ENCODE results near the gene STK38L. TPM values are rescaled to one million over a fixed set of nuclear protein-coding genes. Genes with fewer than 3 reads are reported as not detected.

The STK38L gene
- total and polyA plus RNA-seq, 9 of the 15 experiments (the other 6 are each of a cell fraction or from before 2014, with no cell fraction given), result 2.6 to 10.7 (median 6.9) TPM

DNA sequence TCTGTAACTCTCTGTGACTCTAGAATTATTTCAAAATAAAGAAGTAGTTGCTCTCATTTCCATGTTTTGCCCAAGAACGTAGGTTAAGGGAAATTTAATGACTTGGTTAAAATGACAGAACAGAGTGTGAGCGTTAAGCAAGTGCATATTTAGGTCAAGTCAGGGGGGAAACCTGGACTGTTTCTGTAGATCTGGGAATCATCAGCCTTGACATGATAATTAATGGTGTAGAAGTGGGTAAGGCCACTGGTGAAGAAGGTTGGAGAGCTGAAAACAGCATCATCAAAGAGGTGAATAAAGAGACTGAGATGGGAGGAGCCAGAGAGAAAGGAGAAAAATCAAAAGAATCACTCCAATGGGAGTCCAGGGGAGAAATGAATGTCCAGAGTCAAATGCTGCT, 49.4 kb upstream of the STK38L start (continued):
- TF ChIP-seq, protein P1, sequence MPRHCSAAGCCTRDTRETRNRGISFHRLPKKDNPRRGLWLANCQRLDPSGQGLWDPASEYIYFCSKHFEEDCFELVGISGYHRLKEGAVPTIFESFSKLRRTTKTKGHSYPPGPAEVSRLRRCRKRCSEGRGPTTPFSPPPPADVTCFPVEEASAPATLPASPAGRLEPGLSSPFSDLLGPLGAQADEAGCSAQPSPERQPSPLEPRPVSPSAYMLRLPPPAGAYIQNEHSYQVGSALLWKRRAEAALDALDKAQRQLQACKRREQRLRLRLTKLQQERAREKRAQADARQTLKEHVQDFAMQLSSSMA (CRISPR knock-in tag; IDR thresholded peaks at IDR 0.05), result no peak
- TF ChIP-seq NFATC3 (IDR thresholded peaks at IDR 0.05) (no peak), NRF1 (conservative IDR thresholded peaks at IDR 0.05 in 1 of 2, IDR thresholded peaks at IDR 0.05 in 1 of 2) (no peak), TBP (optimal IDR thresholded peaks at IDR 0.05; ENCODE audit: low read depth, low read length) (no peak), LARP7 (IDR thresholded peaks at IDR 0.05) (no peak), POLR3G (IDR thresholded peaks at IDR 0.05; ENCODE audit: extremely low read depth, insufficient read length, insufficient replicate concordance) (no peak), ASH1L (IDR thresholded peaks at IDR 0.05; ENCODE audit: borderline replicate concordance, low read depth, partially characterized antibody) (no peak)
- TF ChIP-seq, protein P2, sequence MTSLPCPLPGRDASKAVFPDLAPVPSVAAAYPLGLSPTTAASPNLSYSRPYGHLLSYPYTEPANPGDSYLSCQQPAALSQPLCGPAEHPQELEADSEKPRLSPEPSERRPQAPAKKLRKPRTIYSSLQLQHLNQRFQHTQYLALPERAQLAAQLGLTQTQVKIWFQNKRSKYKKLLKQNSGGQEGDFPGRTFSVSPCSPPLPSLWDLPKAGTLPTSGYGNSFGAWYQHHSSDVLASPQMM (CRISPR knock-in tag; IDR thresholded peaks at IDR 0.05), result no peak

DNA sequence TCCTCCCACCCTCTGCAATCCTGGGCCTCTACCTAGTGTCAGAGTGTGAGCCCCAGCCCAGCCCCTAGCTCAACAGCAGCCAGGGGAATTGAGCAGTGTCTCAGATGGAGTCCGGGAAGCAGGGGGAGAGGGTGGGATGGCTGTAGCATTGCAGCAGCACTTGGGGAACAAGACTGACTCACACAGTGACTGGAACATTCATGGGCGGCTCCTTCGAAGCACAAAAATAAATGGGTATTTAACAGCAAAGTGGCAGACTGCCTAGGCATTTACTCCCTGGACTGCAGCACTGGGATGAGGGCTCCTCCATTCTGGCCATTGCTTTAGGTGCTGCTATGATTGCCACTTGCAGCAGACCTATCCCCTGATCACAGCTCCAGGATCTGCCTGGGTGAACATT, 46.0 kb upstream of the STK38L start:
- no peaks in the 10 kb centered on the region for H3K36me3 ChIP-seq (ENCODE audit: control insufficient read depth, insufficient read depth, low read length)
- no TSS peak for BruUV-seq (replicated peaks)
- peaks cover 0 to 5% of the 10 kb centered on the region in 2 experiments; a peak in 2 of 5 replicates for H3K27me3 ChIP-seq (ENCODE audit: control insufficient read depth in 2 of 2, insufficient read depth in 2 of 2, low read length in 2 of 2)
- ATAC-seq, result no peak
- TF ChIP-seq SMAD3 (CRISPR knock-in tag; conservative IDR thresholded peaks at IDR 0.05) (no peak), ZNF79 (CRISPR knock-in tag; IDR thresholded peaks at IDR 0.05; ENCODE audit: low read depth) (no peak), TBL1XR1 (IDR thresholded peaks at IDR 0.05; ENCODE audit: low read length in 2 of 2) (no peak), PYGO2 (tag; IDR thresholded peaks at IDR 0.05) (no peak), TARDBP (IDR thresholded peaks at IDR 0.05) (no peak), ETV5 (CRISPR knock-in tag; IDR thresholded peaks at IDR 0.05; ENCODE audit: low read depth) (no peak)
- 0% methylated on average over 3 of the region's 3 CpGs for WGBS (ENCODE audit: insufficient coverage, low coverage, missing lambda C conversion rate)
- no peak overlapping the region for H3K27ac ChIP-seq (ENCODE audit: extremely low read depth, low read depth, low read length)
- no peak for DNase-seq (ENCODE audit: extremely low read depth in 1 of 4, low spot score in 3 of 4)
- in situ Hi-C loops (cut with MboI) (no loop called here), intact Hi-C loops (cut with micrococcal nuclease) (no loop called here)
- H3K79me2 ChIP-seq (ENCODE audit: control insufficient read depth, insufficient read depth, low read length), result no peaks in the 10 kb centered on the region
- no peaks in the 10 kb centered on the region for H3K9me3 ChIP-seq (replicated peaks; ENCODE audit: control insufficient read depth, insufficient read depth, low read depth, low read length)
- H3K9me1 ChIP-seq (ENCODE audit: control insufficient read depth, insufficient read depth, low read length), result no peaks in the 10 kb centered on the region
- H3K4me1 ChIP-seq (replicated peaks in 1 of 2; ENCODE audit: control insufficient read depth in 2 of 2, insufficient read depth in 2 of 2, low read length in 2 of 2), result no peaks in the 10 kb centered on the region
- no peak overlapping the region for H3K4me3 ChIP-seq
- H3K4me2 ChIP-seq (ENCODE audit: insufficient read depth, low read length), result no peak overlapping the region
- POLR2A ChIA-PET, result no interaction called here
- no peak overlapping the region for H3K9ac ChIP-seq (ENCODE audit: insufficient read depth in 1 of 2, low read depth in 2 of 2, low read length in 2 of 2)
- CTCF ChIA-PET (ENCODE audit: low intra/inter-chr PET ratio), result no interaction called here
- 0 out of 2 replicates have a peak, but pooled peaks cover 2% of the 10 kb centered on the region for H4K20me1 ChIP-seq (replicated peaks; ENCODE audit: control insufficient read depth, insufficient read depth, low read length)
- no peak for FAIRE-seq
- no peak overlapping the region for H2AFZ ChIP-seq (ENCODE audit: low read depth, low read length)

Measured in K562 (cell line).